Inflammatory macrophage (primary cell): ENCODE measurements around the gene VPS35.
A peak's percentile ranks its signal among the peaks of the same experiment; 100 is the strongest.

ENCODE experiments used
- DNase-seq, 2 donors: peaks; one replicate each; pipeline ENCODE4 v3.0.0-alpha.2; 2020 to 2022
- total RNA-seq, 18 experiments: gene quantifications; one replicate each; lab custom pipeline; 2026; ENCODE audit warnings: mixed read lengths in 6 of 18, inconsistent platforms in 2 of 18; lab: John Stamatoyannopoulos, UW

VPS35 gene
- total RNA-seq = 100 to 314 (median 246) reads per million in 18 experiments

GRCh38 chr16:46688654-46689364 is at the start of gene VPS35:
TSS of gene VPS35 (minus strand) at chr16:46689178. CDS start at chr16:46689133, 45 bp downstream.
- peak; percentile 99 for DNase-seq

- DNase-seq = no peak
Measured at GRCh38 chr16:46737621-46738214, 48.7 kb upstream of the VPS35 start.

- no peak for DNase-seq
Measured at GRCh38 chr16:46736695-46737094, 47.7 kb upstream of the VPS35 start.

GRCh38 chr16:46733319-46733830 is 44.4 kb upstream of the VPS35 start:
- DNase-seq = no peak

GRCh38 chr16:46732561-46732960 is 43.6 kb upstream of the VPS35 start:
- DNase-seq = no peak

- DNase-seq = no peak
Measured at GRCh38 chr16:46731691-46732555, 42.9 kb upstream of the VPS35 start.

GRCh38 chr16:46730801-46731690 is 42.1 kb upstream of the VPS35 start:
- no peak for DNase-seq

- DNase-seq = no peak
Measured at GRCh38 chr16:46730126-46730525, 41.1 kb upstream of the VPS35 start.

- DNase-seq = no peak
Measured at GRCh38 chr16:46729326-46729995, 40.5 kb upstream of the VPS35 start.

- no peak for DNase-seq
Measured at GRCh38 chr16:46728806-46729205, 39.8 kb upstream of the VPS35 start.

- no peak for DNase-seq
Measured at GRCh38 chr16:46727630-46728029, 38.7 kb upstream of the VPS35 start.

- DNase-seq = no peak
Measured at GRCh38 chr16:46727184-46727583, 38.2 kb upstream of the VPS35 start.

- no peak for DNase-seq
Measured at GRCh38 chr16:46721885-46722284, 32.9 kb upstream of the VPS35 start.

GRCh38 chr16:46720619-46721018 is 31.6 kb upstream of the VPS35 start:
- no peak for DNase-seq

GRCh38 chr16:46719528-46719927 is 30.6 kb upstream of the VPS35 start:
- no peak for DNase-seq

GRCh38 chr16:46718214-46718613 is 29.2 kb upstream of the VPS35 start:
- DNase-seq = no peak

GRCh38 chr16:46717692-46718091 is 28.7 kb upstream of the VPS35 start:
- DNase-seq = no peak

GRCh38 chr16:46715769-46716305 is 26.9 kb upstream of the VPS35 start:
- DNase-seq = no peak

- no peak for DNase-seq
Measured at GRCh38 chr16:46714797-46715591, 26.0 kb upstream of the VPS35 start.

- no peak for DNase-seq
Measured at GRCh38 chr16:46713634-46714033, 24.7 kb upstream of the VPS35 start.
